GM15510 (cell line): ENCODE measurements around the gene PNPLA6.

Experiments used
- POLR2A ChIP-seq: IDR thresholded peaks from 3 replicates; pipeline ENCODE4 v1.6.1; 2011; ENCODE audit warnings: borderline replicate concordance; ENCODE audit not compliant: insufficient read length; ENCODE audit errors: extremely low read depth

Gene PNPLA6

GRCh38 chr19:7509625-7510024 is 25.9 kb upstream of the PNPLA6 start:
- no peak for TF ChIP-seq POLR2A

- TF ChIP-seq POLR2A = no peak
Measured at GRCh38 chr19:7512400-7512851, 23.1 kb upstream of the PNPLA6 start.

- no peak for TF ChIP-seq POLR2A
Measured at GRCh38 chr19:7513809-7514642, 21.5 kb upstream of the PNPLA6 start.

GRCh38 chr19:7515110-7515644 is 20.3 kb upstream of the PNPLA6 start:
- no peak for TF ChIP-seq POLR2A

- no peak for TF ChIP-seq POLR2A
Measured at GRCh38 chr19:7515645-7516151, 19.8 kb upstream of the PNPLA6 start, which contains the start of gene ZNF358. TSS of gene ZNF358 (plus strand) at chr19:7516103. CDS start at chr19:7519243, 3,140 bp downstream.

- no peak for TF ChIP-seq POLR2A
Measured at GRCh38 chr19:7516333-7516732, 19.2 kb upstream of the PNPLA6 start.

GRCh38 chr19:7516878-7517277 is 18.6 kb upstream of the PNPLA6 start:
- TF ChIP-seq POLR2A = no peak

GRCh38 chr19:7519361-7520130 is 16.0 kb upstream of the PNPLA6 start:
- no peak for TF ChIP-seq POLR2A

- no peak for TF ChIP-seq POLR2A
Measured at GRCh38 chr19:7520131-7521051, 15.1 kb upstream of the PNPLA6 start.

- TF ChIP-seq POLR2A = no peak
Measured at GRCh38 chr19:7521551-7522071, 13.9 kb upstream of the PNPLA6 start.

GRCh38 chr19:7522072-7522922 is 13.2 kb upstream of the PNPLA6 start, which contains the start of gene MCOLN1:
TSS of gene MCOLN1 (plus strand) at chr19:7522624. CDS start at chr19:7522751, 127 bp downstream.
- TF ChIP-seq POLR2A = peak; percentile 73

- no peak for TF ChIP-seq POLR2A
Measured at GRCh38 chr19:7522923-7523667, 12.4 kb upstream of the PNPLA6 start.
